GM21737 (cell line): ENCODE measurements around the gene PPP2R5B.

Experiments
- ATAC-seq: cut with Tn5 transposase; IDR thresholded peaks from one replicate; pipeline ENCODE4 v1.9.1; 2021; ENCODE audit warnings: mild to moderate bottlenecking, moderate library complexity; ENCODE audit not compliant: unreplicated experiment

PPP2R5B gene

DNA sequence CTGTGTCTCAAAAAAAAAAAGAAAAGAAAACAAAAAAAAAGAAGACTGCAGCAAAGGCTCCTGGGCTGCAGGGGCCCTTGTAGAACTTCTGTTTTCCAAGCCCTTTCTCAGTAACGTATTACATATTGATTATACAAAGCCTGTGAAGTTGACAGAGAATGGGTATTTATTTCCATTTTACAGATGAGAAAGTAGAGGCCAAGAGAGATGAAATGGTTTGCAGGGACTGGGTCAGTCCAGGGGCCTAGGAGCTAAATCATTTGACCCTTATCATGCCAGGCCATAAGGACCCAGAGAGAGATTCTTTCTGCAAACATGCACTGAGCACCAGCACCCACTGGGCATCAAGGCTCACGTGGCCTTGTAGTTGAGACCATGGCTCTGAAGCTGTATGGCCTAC is 4.5 kb downstream of the PPP2R5B start:
- ATAC-seq = no peak

DNA sequence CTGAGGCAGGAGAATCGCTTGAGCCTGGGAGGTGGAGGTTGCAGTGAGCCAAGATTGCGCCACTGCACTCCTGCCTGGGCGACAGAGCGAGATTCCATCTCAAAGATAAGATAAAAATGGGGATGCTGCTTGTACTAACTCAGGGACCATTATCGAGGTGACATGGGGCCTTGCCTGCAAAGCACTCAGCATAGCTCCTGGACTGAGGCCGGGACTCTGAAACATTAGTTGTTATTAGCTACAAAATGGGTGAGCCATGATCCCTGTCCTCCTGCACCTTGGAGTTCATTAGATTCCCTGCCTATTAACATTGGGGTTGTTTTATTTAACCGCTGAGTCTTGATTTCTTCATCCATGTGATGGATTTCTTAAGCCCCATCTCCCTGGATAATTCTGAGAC is 5.1 kb downstream of the PPP2R5B start:
- ATAC-seq = no peak

DNA sequence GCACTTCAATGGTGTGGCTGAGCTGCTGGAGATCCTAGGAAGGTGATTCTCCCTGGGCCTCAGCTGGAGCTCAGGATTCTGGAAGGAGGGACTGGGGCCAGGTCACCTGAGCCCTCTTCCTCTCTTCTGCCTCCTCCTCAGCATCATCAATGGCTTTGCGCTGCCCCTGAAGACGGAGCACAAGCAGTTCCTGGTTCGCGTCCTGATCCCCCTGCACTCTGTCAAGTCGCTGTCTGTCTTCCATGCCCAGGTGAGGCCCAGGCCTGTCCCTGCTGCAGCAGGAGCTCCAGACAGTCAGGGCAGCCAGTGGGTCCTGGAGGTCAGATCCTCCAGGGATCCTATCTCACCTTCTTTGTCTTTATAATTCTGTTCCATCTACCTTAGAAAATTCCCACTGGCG is 5.9 kb downstream of the PPP2R5B start:
- ATAC-seq = no peak

DNA sequence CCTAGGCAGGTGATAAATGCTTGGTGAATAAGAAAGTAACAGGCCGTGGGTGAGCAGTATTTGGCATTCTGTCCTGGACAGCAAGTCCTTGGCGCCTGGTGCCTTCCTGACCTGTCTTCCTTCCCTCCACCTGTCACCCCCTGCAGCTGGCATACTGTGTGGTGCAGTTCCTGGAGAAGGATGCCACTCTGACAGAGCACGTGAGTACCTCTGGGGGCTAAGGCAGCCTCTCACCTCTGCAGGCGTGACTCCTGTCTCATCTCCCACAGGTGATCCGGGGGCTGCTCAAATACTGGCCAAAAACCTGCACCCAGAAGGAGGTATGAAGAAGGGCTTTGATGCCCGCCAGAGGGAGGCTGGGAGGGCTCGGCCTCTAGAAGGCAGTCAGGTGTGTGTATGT is 6.8 kb downstream of the PPP2R5B start:
- no peak for ATAC-seq

DNA sequence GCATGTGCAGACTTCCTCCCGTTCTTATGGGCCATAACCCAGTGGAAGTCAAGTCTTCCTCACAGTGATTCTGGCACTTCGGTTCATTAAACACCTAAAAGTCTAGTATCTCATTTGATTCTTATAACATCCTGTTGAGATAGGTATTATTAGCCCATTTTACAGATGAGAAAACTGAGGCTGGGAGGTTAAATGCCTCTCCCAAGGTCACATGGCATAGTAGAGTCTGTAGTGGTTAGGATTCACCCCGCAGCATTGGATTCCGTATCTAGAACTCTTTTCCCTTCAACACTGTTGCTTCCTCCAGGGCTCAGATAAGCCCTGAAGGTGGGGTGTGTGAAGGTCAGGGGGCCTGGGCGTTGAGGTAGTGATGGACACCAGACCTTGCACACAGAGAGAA is 7.8 kb downstream of the PPP2R5B start:
- no peak for ATAC-seq

DNA sequence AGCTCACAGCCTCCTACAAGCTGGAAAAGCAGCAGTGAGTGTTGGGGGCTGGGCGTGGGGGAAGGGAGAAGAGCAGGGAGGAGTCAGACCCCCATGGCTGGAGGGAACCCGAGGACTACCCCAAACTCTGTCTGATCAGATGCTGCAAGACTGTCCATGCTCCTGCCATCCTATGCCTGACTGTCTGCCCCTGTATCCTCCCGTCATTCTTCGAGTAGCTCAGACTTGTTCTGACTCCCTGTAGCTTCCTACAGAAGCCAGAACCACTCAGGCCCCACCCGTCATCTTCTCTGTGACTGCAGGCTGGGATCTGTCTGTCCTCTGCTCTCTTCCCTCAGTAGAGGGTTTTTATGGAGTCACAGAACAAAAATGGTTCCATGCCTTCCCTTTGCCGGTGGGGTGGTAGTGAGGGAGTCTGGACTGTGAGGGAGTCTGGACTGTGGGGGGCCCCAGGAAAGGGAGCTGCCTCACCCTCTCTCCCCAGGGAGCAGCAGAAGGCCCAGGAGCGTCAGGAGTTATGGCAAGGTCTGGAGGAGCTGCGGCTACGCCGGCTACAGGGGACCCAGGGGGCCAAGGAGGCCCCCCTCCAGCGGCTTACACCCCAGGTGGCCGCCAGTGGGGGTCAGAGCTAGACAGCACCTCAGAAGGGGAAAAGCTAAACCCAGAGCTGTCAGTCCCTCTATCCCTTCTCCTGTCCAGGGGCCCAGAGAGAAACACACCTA is 8.9 kb downstream of the PPP2R5B start:
- ATAC-seq = no peak

DNA sequence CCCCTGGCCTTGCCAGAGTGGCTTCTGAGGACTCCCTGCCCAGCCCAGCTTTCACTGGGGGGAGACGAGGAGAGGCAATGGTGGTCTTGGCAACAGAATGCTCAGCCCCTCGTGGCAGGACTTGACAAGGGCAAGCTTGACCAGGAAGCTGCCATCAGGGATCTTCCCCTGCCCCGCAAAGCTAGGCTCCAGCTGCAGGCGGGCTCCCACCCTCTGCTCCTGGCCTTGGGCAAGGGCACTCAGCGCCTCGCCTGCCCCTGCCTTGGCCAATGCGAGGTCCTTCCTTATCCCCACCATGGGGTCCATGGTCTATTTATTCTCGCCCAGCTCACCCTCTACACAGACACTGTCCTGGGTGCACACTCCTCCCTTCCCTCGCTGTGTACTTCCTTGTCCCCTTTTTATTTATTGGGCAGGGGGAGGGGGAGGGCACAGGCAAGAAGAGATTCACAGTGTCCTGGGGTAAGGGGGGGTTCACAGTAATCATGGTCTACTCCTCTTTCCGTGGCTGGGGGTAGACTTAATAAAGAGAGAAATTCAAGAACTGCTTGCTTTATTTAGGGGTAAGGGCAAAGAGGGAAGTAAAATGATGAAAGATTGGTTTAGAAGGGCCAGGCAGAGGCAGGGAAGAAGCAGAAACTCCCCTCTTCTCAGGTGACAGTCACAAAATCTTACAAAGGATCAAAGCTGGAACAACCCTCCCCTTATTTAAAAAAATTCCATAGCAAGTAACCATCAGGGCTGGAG is 9.6 kb downstream of the PPP2R5B start:
- no peak for ATAC-seq

DNA sequence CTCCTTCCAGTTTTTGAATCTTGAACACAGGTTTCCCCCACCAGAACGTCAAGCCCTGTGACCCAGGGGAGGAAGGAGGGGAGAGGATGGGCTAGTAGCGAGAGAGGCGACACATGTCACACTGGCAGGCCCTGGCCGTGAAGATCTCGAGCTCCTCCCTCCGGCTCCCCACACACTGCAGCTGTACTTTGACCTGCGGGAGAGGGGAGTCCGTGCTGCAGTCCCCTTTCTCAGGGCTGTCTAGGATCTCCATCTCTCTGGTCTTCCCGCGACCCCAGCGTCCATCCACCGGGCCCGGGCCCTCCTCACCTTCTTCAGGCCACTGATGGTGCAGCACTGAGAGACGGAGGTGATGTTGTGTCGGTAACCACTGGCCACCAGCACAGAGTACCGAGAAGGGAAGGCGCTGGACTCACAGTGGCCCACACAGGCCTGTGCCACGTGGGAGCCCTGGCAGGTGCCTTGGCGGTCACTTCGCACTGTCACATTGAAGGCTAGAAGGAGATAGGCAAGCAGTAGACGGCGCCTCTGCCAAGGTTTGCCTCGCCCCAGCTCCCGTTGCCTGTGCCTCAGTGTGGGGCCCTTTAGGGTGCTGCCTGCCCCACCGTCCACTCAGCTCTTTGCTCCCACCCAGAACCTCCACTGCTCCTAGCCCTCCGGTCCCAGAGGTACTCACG is 10.3 kb downstream of the PPP2R5B start:
- no peak for ATAC-seq

DNA sequence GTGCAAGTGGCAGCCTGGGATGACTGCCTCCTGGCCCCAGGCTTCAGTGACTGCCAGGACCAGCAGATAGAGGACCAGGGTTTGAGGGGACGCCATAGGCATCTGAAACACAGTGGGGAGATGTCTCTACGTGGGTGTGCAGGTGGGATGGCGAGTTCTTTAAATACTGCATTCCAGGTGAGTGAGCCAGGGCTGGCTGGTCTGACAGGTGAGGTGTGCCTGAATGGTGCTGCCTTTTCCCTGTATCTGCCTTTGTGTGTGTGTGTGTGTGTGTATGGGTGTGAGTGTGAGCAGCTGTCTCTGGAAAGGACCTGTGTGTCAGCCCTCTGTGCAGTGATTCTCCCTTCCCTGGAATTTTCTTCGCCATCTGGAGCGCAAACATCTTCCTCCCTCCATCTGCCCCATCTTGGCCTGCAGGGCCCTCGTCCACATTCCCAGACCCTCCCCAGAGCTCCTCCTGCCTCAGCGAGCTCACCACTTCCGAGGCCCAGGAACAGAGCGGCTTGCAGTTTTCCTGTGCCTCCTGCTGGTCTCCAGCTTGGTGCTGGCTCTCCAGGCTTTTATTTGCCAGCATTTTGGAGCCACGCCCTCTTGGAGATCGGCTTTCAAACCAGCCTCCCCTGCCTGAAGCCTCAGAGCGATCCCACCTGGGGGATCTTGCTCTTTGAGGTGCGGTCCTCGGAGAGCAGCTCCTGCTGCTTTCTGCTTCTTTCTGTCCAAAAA is 11.0 kb downstream of the PPP2R5B start, which contains the start of gene GPHA2:
GPHA2 (minus strand) TSS at position 535 of the 723 bp plus-strand sequence; CDS start at position 102, 433 bp downstream.
- ATAC-seq = no peak

DNA sequence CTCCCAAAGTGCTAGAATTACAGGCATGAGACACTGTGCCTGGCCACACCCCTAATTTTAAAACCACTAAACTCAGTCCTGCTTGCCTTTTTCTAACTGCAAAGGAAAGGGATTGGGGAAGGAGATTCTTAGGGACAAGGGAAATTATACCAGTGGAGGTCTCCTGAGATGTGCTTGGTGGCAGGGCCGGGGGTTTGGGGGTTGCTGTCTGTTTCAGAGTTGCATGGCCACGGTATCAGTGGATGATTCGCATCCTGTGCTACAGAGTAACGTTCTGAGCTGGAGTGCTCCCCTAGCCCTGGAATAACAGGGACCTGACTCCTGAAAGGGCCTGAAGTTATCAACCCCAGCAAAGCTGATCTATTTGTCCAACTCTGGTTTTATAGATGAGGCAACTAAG is 12.1 kb downstream of the PPP2R5B start:
- no peak for ATAC-seq

DNA sequence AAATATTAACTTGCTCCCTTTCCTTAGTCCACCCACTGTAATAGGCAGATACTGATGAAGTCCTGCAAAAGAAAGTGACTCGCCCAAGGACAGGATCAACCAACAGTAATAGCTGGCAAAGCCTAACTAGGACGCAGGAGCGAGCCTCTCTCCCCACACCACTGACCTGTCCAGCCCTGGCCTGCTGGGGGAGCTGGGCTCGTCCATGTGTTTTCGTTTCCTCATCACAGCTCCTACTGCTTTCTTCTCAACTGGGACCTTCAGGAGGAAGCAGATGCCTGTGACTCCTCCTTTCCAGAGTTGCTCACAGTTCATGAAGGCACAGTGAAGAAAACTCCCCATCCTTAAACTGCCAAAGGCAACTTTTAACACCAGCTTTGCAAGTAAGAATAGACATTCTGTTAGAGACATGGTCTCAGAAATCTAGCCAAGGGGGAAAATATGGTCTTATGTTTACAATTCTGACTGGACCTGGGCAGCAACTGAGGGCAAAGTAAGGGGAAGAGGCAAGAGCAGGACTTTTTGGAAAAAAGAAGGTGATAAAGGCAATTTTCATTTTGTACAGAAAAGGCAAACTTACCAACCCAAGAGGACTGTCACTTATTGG is 22.8 kb downstream of the PPP2R5B start:
- ATAC-seq = no peak

DNA sequence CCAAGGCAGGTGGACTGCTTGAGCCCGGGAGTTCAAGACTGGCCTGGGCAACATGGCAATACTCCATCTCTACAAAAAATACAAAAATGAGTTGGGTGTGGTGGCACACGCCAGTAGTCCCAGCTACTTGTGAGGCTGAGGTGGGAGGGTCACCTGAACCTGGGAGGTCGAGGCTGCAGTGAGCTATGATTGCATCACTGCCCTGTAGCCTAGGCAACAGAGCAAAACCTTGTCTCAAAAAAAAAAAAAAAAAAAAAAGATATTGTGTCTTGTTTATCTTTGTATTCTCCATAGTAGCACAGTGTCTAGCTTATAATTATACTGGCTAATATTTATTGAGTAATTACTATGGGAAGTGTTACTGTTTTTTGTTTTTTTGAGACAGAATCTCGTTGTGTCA is 27.0 kb downstream of the PPP2R5B start:
- ATAC-seq = no peak

DNA sequence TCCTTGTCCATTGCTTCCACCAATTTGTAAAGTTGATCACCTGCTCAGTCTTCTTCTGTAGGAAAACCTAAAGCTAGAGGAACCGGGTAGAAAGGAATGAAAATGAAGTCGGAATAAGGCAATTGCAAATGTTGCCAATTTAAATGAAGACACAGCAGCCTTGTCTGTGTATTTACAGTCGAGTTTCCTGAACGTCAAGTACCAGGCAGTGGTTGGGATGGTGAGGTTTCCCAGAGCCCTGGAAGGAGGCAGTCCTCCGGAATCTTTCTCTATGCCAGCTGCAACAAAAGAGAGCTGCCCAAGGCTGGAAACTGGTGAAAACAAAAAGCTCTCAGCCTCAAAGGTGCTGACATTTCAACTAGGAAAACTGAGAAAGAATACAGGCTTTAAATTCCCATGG is 29.7 kb downstream of the PPP2R5B start:
- ATAC-seq = no peak

DNA sequence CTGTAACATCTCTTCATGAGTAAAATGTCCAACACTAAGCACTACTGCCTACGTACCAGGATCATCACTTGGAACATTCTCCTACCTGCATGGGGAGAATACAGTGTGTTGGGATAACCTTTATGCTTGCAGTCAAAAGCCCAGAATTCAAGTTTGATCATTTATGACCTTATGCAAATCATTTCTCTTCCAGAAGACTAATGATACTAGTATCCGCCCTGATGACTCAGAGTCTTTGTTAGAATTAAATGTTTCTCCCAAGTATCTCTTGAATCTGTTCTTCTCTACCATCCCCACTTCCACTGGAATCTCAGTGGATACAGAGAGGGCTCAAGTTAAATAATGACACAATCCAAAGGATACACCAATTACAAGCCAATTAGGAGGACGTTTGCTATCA is 35.0 kb downstream of the PPP2R5B start:
- ATAC-seq = no peak

DNA sequence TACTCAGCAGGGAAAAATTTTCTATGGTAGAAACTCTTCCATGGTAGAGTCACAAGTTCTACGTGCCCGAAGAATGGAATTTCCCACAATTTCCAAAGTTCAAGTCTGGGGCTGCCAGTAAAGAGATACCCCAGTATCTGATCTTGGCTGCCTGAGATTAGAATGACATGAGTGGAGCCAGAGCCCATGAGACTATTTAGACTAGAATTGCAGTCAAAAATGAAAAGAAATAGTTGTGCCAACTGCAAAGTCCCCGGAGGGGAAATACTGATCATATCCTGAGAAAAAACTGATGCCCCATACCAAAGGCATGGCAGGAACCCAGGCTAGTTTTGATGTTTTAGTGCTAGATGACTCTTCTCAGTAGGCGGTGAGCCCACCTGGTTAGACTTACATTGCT is 36.2 kb downstream of the PPP2R5B start:
- ATAC-seq = no peak

DNA sequence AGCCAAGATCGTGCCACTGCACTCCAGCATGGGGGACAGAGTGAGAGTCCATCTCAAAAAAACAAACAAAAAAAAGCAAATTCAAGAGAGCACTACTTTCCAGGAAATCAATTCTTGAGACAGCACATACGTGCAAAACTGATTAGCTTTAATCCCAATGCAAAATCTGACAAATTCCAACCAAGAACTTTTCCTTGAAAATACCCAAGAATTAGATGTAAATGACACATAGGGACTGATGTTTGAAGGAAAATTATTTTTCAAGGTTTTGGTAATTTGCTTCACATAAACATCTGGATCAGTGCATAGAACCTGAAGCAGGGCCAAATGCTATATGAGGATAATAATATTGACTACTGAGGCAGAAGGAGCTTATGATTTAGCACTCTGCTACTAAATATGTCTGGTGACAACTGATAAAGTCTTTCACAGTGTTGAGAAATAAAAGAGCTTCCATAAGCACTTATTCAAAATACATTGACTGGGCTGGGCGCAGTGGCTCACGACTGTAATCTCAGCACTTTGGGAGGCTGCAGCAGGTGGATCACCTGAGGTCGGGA is 38.7 kb downstream of the PPP2R5B start:
- no peak for ATAC-seq

DNA sequence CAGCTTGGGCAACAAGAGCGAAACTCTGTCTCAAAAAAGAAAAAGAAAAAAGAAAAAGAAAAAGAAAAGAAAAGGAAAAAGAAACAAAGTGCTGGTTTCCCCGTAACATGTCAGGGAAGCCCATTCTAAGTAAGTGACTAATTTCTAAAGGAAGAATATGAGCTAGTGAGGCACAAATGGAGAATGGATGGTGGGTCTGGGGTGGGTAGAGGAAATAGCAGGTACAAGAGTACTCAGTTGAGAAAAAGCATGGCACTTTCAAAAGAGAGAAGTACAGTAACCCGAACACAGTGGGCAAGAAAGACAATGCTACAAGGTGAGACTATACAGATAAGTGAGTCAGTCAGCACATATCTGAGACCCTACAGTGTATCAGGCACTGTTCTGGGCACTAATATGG is 42.9 kb downstream of the PPP2R5B start:
- no peak for ATAC-seq

DNA sequence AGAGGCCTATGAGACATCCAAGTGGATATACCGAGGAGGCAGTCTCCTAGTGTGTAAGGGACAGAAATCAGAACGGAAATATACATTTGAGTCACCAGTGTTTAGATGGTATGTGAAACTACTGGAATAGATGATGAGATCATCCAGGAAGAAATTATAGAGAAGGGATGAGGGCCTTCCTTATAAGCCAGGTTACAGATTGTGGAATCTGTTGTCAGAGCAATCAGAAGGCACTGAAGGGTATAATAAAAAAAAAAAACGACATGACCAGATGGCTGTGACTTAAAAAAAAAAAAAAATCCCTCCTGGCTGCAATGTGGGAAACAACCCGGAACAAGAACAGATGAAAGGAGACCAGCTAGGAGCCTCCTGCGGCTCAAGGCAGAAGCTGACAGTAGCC is 44.7 kb downstream of the PPP2R5B start:
- no peak for ATAC-seq

DNA sequence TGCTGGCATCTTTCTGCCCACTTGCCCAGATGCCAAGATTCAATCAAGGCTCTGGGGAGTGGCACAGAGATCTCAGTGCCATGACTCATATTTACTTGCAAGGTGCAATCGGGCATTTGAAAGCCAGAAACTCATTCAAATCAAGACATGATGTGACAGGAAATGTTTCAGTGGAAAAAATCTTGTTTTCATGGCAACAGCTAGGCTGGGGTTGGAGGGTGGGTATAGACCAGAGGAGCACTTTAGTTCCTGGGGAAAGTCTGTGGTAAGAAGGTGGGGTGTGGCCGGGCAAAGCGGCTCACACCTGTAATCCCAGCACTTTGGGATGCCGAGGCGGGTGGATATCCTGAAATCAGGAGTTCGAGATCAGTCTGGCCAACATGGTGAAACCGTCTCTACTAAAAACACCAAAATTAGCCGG is 46.3 kb downstream of the PPP2R5B start:
- no peak for ATAC-seq

DNA sequence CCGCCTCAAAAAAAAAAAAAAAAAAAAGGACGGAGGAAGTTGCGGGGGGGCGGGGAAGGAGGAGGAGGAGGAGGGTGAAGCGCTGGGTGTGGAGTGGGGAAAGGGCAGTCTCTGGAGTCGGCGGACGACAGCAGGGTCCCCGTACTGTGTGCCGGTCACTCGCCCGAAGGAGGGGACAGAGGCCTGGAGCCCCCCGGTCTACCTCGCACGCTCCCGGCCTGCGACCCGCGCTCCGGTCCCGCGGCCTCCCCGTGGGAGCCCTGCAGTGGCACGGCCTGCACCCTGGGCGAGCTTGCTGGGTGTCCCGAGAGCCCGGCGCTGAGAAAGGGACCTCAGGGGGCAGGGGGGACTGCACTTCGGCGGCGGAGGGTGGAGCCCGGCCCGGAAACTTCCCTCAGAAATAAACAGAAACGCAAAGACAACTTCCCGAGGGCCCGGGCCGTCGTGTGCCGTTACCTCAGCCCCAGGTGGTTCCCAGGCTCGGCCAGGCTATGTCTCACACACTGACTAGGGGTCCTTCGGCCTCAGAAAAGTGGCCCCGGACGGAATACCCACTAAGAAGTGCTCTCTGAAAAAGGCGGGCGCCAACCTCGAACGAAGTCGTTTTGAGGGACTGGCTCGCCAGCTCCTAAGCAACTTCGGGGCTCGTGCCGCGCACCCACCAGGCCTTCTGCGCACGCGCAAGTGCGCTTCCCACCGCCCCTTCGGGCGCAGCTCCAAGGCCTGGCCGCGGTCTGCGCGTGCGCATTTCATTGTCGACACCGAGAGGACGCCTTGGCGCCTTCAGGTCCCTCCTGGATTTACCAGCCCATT is 47.1 kb downstream of the PPP2R5B start, which contains the start of gene MAJIN:
MAJIN (minus strand) TSS at position 688 of the 813 bp plus-strand sequence. CDS start 12,703 bp downstream, outside the sequence.
- ATAC-seq = no peak
